Adipocyte (in vitro differentiated cells): ENCODE results near the gene BLOC1S4.
A peak's percentile ranks its signal among the peaks of the same experiment; 100 is the strongest.
"Not testable (repeated sequence)": the region's sequence is repeated elsewhere in the genome, so short reads cannot be mapped to it uniquely, and the experiment has no call there.

Experiments
- DNase-seq: peaks from one replicate; pipeline ENCODE4 v3.0.0-alpha.2; 2015; ENCODE audit warnings: low read depth
- H3K27me3 ChIP-seq: replicated peaks from 2 replicates; pipeline ENCODE4 v1.7.0; 2013; ENCODE audit warnings: mild to moderate bottlenecking, low read length, moderate library complexity; ENCODE audit not compliant: control insufficient read depth, insufficient read depth
- H3K36me3 ChIP-seq: 2 replicates; pipeline ENCODE4 v1.7.0; 2013; ENCODE audit warnings: low read length, mild to moderate bottlenecking, moderate library complexity; ENCODE audit not compliant: control insufficient read depth, insufficient read depth, severe bottlenecking
- H3K4me1 ChIP-seq: 2 replicates; pipeline ENCODE4 v1.7.0; 2013; ENCODE audit warnings: mild to moderate bottlenecking, low read length, moderate library complexity; ENCODE audit not compliant: control insufficient read depth, insufficient read depth
- H3K4me3 ChIP-seq: 2 replicates; pipeline ENCODE4 v1.7.0; 2013; ENCODE audit warnings: mild to moderate bottlenecking, low read length, moderate library complexity
- H3K9ac ChIP-seq: 2 replicates; pipeline ENCODE4 v1.7.0; 2013; ENCODE audit warnings: mild to moderate bottlenecking, low read length, moderate library complexity
- H3K9me3 ChIP-seq: 2 replicates; pipeline ENCODE4 v1.7.0; 2013; ENCODE audit warnings: mild to moderate bottlenecking, low read length, moderate library complexity; ENCODE audit not compliant: control insufficient read depth

Gene BLOC1S4

GRCh38 chr4:6721121-6721520 is 5.1 kb downstream of the BLOC1S4 start:
- Histone ChIP-seq H3K36me3 (no peaks in the 10 kb centered on the region), H3K4me3 (no peak overlapping the region), H3K27me3 (no peaks in the 10 kb centered on the region), H3K9ac (no peak overlapping the region), H3K4me1 (peaks cover 25% of the 10 kb centered on the region), H3K9me3 (no peaks in the 10 kb centered on the region)
- DNase-seq: no peak

GRCh38 chr4:6722891-6723290 is 6.9 kb downstream of the BLOC1S4 start:
- no peak overlapping the region for H3K4me3 ChIP-seq
- H3K27me3 ChIP-seq: no peaks in the 10 kb centered on the region
- no peak for DNase-seq
- H3K9me3 ChIP-seq: no peaks in the 10 kb centered on the region
- peaks cover 22% of the 10 kb centered on the region for H3K4me1 ChIP-seq
- H3K36me3 ChIP-seq: no peaks in the 10 kb centered on the region
- no peak overlapping the region for H3K9ac ChIP-seq

DNA sequence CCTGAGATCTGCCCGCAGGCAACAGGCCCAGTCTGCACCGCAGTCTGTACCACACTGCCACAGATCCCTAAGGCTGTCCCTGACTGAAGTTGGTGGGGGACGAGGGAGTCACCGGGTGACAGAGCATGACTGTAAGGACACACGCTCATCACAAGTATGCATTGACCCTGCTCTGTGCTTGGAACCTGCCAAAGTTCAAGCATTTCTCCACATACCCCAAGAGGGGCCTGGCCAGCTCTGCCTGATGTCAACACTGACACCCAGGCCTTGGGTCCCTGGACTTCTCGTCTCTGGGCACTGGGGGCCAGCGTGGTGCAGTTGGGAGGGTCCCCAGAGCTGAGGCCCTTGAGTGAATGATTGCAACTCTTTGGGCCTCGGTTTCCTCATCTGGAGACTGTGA is 7.9 kb downstream of the BLOC1S4 start:
- no peak overlapping the region for H3K9ac ChIP-seq
- H3K9me3 ChIP-seq: no peaks in the 10 kb centered on the region
- H3K36me3 ChIP-seq: no peaks in the 10 kb centered on the region
- no peaks in the 10 kb centered on the region for H3K27me3 ChIP-seq
- peaks cover 18% of the 10 kb centered on the region for H3K4me1 ChIP-seq
- H3K4me3 ChIP-seq: no peak overlapping the region
- no peak for DNase-seq

- Histone ChIP-seq H3K9me3 (no peaks in the 10 kb centered on the region), H3K4me3 (no peak overlapping the region), H3K27me3 (no peaks in the 10 kb centered on the region), H3K9ac (peak overlapping the region; percentile 62), H3K4me1 (peaks cover 18% of the 10 kb centered on the region), H3K36me3 (no peaks in the 10 kb centered on the region)
- peak; percentile 40 for DNase-seq
Observed at GRCh38 chr4:6724421-6725111, 8.6 kb downstream of the BLOC1S4 start.

- not testable (repeated sequence) for H3K4me3 ChIP-seq, H3K9ac ChIP-seq, DNase-seq, H3K27me3 ChIP-seq, H3K9me3 ChIP-seq, H3K36me3 ChIP-seq
- peaks cover 20% of the 10 kb centered on the region for H3K4me1 ChIP-seq
Observed at GRCh38 chr4:6725427-6725961, 9.5 kb downstream of the BLOC1S4 start.

GRCh38 chr4:6727081-6727942 is 11.3 kb downstream of the BLOC1S4 start:
- H3K4me1 ChIP-seq: peaks cover 27% of the 10 kb centered on the region
- peak; percentile 66 for DNase-seq
- H3K4me3 ChIP-seq: no peak overlapping the region
- no peaks in the 10 kb centered on the region for H3K36me3 ChIP-seq
- no peaks in the 10 kb centered on the region for H3K27me3 ChIP-seq
- H3K9ac ChIP-seq: peak overlapping the region; percentile 71
- H3K9me3 ChIP-seq: no peaks in the 10 kb centered on the region

GRCh38 chr4:6727943-6728250 is 11.9 kb downstream of the BLOC1S4 start:
- Histone ChIP-seq H3K9me3 (no peaks in the 10 kb centered on the region), H3K36me3 (no peaks in the 10 kb centered on the region), H3K4me1 (peaks cover 33% of the 10 kb centered on the region), H3K9ac (no peak overlapping the region), H3K27me3 (no peaks in the 10 kb centered on the region), H3K4me3 (no peak overlapping the region)
- no peak for DNase-seq

DNA sequence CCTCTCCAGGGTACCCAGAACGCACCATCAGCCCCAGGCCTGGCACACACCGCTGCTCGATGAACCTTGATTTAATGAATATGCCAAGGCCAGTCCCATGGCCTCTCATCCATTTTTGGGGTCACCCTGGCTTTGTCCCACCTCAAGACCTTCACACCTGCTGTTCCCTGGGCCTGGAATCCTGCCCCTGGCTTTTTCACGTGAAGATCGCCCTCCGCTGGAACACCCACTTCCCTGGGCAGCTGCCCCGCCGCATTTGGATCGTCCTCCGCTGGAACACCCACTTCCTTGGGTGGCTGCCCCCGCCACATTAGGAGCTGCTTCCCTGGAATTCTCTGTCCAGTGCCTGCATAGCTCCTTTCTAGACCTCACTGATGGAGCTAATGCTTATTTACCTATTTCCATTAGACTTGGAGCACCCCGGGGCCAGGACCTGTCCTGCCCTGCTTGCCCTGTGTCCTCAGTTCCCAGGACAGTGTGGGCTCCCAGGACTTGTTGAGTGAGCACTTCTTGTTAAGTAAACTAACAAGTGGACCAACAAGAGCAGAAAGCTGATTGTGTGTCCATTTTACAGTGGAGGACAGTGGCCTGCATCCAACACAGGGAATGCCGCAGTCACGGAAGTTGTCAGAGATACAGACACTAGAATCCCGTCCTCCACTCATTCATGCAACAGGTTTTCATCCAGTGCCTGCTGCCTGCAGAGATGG is 12.5 kb downstream of the BLOC1S4 start:
- Histone ChIP-seq H3K27me3 (no peaks in the 10 kb centered on the region), H3K4me3 (no peak overlapping the region), H3K9me3 (no peaks in the 10 kb centered on the region), H3K9ac (no peak overlapping the region), H3K4me1 (peaks cover 35% of the 10 kb centered on the region), H3K36me3 (no peaks in the 10 kb centered on the region)
- DNase-seq: no peak

- Histone ChIP-seq H3K27me3 (no peaks in the 10 kb centered on the region), H3K4me3 (peak overlapping the region; percentile 53), H3K9me3 (no peaks in the 10 kb centered on the region), H3K4me1 (peaks cover 25% of the 10 kb centered on the region), H3K9ac (peak overlapping the region; percentile 55), H3K36me3 (no peaks in the 10 kb centered on the region)
- DNase-seq: no peak
Observed at GRCh38 chr4:6730603-6731317, 14.8 kb downstream of the BLOC1S4 start.

DNA sequence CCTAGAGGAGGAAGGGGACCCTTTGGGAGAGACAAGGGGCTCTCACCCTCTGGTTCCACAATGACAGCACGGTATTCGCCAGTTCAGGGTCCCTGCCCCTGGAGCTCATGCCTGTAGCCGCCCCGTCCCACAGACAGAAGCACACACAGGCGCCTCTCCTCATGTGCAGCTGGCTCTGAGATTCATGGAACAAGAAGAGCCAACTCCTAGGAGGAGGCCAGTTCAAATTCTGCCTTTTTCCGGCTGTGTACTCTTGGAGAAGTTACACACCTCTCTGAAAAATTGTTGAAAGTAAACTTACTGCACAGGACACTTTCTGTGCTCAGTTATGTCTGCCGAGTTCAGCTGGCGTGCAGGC is 15.3 kb downstream of the BLOC1S4 start:
- peaks cover 25% of the 10 kb centered on the region for H3K4me1 ChIP-seq
- no peaks in the 10 kb centered on the region for H3K36me3 ChIP-seq
- DNase-seq: no peak
- H3K4me3 ChIP-seq: no peak overlapping the region
- peak overlapping the region; percentile 55 for H3K9ac ChIP-seq
- H3K9me3 ChIP-seq: no peaks in the 10 kb centered on the region
- no peaks in the 10 kb centered on the region for H3K27me3 ChIP-seq

- no peak overlapping the region for H3K9ac ChIP-seq
Observed at GRCh38 chr4:6731780-6732179, 15.8 kb downstream of the BLOC1S4 start.

More at GRCh38 chr4:6731780-6732179, 15.8 kb downstream of the BLOC1S4 start:
- H3K4me1 ChIP-seq: peaks cover 23% of the 10 kb centered on the region
- no peaks in the 10 kb centered on the region for H3K36me3 ChIP-seq
- no peaks in the 10 kb centered on the region for H3K27me3 ChIP-seq
- no peaks in the 10 kb centered on the region for H3K9me3 ChIP-seq
- DNase-seq: no peak
- no peak overlapping the region for H3K4me3 ChIP-seq
